AG10803 (cell line): Measurements from ENCODE around the gene JHY.

Experiments
- DNase-seq: peaks from one replicate; pipeline ENCODE4 v3.0.0; 2010; ENCODE audit warnings: low read depth
- H3K4me3 ChIP-seq: 2 replicates; pipeline ENCODE4 v1.5.1; 2011; ENCODE audit warnings: mild to moderate bottlenecking, low read length, control low read depth
- CTCF ChIP-seq: conservative IDR thresholded peaks from 2 replicates; pipeline ENCODE4 v1.5.1; 2011; ENCODE audit warnings: mild to moderate bottlenecking, low read length, control low read depth, inconsistent platforms

The JHY gene

GRCh38 chr11:122872046-122872445 is 10.5 kb upstream of the JHY start:
- no peak for DNase-seq
- no peak for TF ChIP-seq CTCF
- H3K4me3 ChIP-seq: no peak overlapping the region

GRCh38 chr11:122874991-122875390 is 7.6 kb upstream of the JHY start:
- DNase-seq: peak; percentile 39
- no peak overlapping the region for H3K4me3 ChIP-seq
- TF ChIP-seq CTCF: no peak

- DNase-seq: no peak
- TF ChIP-seq CTCF: no peak
- no peak overlapping the region for H3K4me3 ChIP-seq
These were observed 4.8 kb upstream of the JHY start for GRCh38 chr11:122877732-122878131.

GRCh38 chr11:122879785-122880184 is 2.8 kb upstream of the JHY start:
- no peak overlapping the region for H3K4me3 ChIP-seq
- DNase-seq: no peak
- TF ChIP-seq CTCF: no peak

- TF ChIP-seq CTCF: no peak
- peak overlapping the region; percentile 72 for H3K4me3 ChIP-seq
- no peak for DNase-seq
These were observed 492 bp downstream of the JHY start for GRCh38 chr11:122882857-122883645.

GRCh38 chr11:122883646-122883979 is 1.1 kb downstream of the JHY start:
- TF ChIP-seq CTCF: no peak
- H3K4me3 ChIP-seq: peak overlapping the region; percentile 72

GRCh38 chr11:122888162-122888561 is 5.6 kb downstream of the JHY start:
- H3K4me3 ChIP-seq: no peak overlapping the region
- no peak for DNase-seq
- no peak for TF ChIP-seq CTCF

More at GRCh38 chr11:122883646-122883979, 1.1 kb downstream of the JHY start:
- DNase-seq: peak; percentile 93
